ENCODE results near the gene KCTD12.

KCTD12 gene

DNA sequence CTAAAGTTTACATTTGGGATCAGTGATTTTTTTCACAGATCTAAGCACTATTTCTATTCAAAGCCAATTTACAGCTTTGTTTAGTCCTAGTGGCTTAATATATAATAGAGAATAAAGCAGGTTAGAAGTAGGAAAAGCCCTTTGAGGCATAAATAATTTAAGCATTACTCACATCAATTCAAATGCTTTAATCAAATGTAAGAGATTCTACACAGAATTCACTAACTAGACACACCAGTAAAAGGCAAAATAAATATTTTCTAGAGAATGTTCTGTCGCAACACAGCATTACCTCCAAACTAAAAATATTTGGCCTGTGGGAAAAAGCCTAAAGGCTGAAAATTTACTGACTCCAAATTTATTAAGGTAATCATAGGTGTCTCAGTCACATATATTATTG is 31.3 kb downstream of the KCTD12 start:
- H3K4me3 ChIP-seq (ENCODE audit: low read length), result no peak overlapping the region
- H3F3A ChIP-seq (ENCODE audit: insufficient read depth, low read length), result no peaks in the 10 kb centered on the region
- no peak overlapping the region for H3K27ac ChIP-seq (ENCODE audit: low read length)
- H2AFZ ChIP-seq (ENCODE audit: low read length), result no peak overlapping the region
- no peak for TF ChIP-seq EZH2 (optimal IDR thresholded peaks at IDR 0.05; ENCODE audit: low read depth, low read length)
- no peak for DNase-seq
- no peaks in the 10 kb centered on the region for H3K27me3 ChIP-seq (replicated peaks; ENCODE audit: insufficient read depth, low read length)
- H4K20me1 ChIP-seq (ENCODE audit: insufficient read depth, low read length), result no peaks in the 10 kb centered on the region
- H3K9me2 ChIP-seq (replicated peaks; ENCODE audit: insufficient read depth, low read length), result no peaks in the 10 kb centered on the region
- no peaks in the 10 kb centered on the region for H3K4me1 ChIP-seq (ENCODE audit: low read length)
- no peaks in the 10 kb centered on the region for H3K79me2 ChIP-seq (ENCODE audit: low read length)
- no peak overlapping the region for H3K9ac ChIP-seq (ENCODE audit: low read length)
- H3K9me3 ChIP-seq (replicated peaks; ENCODE audit: insufficient read depth, low read length), result no peaks in the 10 kb centered on the region
- no peak overlapping the region for H3K4me2 ChIP-seq (ENCODE audit: low read depth, low read length)
- no peaks in the 10 kb centered on the region for H3K36me3 ChIP-seq (replicated peaks; ENCODE audit: insufficient read depth, low read length)

DNA sequence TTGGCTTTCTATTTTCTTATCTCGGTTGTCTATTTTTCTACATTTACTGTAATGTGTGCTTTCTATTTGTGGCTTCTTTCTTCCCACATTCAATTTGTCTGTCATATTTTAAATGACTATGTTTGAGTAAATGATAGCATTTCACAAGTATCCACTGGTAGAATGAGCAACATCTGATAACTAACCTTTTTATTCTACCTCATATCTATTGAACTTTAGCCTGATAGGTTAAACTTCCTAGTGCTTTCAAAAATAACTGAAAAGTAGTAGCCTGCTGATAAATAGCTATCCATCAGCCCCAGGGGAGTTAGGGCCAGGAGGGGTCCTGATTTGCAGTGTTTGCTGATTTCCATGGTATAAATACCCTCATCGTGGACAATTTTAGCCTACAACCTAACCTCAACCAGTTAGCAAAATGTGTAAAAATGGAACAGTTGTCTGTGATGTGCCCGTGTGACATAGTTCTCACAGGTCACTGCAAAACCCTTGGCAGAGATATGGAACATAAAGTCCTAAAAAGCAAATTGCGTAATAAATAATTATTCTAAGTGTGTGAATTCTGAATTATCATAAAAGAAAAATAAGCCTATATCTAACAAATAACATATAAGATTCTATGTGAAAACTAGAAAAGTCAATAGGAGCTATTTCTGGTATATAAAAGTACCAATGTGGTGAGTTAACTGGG is 32.1 kb downstream of the KCTD12 start:
- DNase-seq, result no peak
- no peaks in the 10 kb centered on the region for H3K4me1 ChIP-seq (ENCODE audit: low read length)
- H3K27ac ChIP-seq (ENCODE audit: low read length), result no peak overlapping the region
- H3K27me3 ChIP-seq (replicated peaks; ENCODE audit: insufficient read depth, low read length), result no peaks in the 10 kb centered on the region
- H2AFZ ChIP-seq (ENCODE audit: low read length), result no peak overlapping the region
- H4K20me1 ChIP-seq (ENCODE audit: insufficient read depth, low read length), result no peaks in the 10 kb centered on the region
- no peaks in the 10 kb centered on the region for H3K9me3 ChIP-seq (replicated peaks; ENCODE audit: insufficient read depth, low read length)
- H3F3A ChIP-seq (ENCODE audit: insufficient read depth, low read length), result no peaks in the 10 kb centered on the region
- H3K36me3 ChIP-seq (replicated peaks; ENCODE audit: insufficient read depth, low read length), result no peaks in the 10 kb centered on the region
- no peak overlapping the region for H3K9ac ChIP-seq (ENCODE audit: low read length)
- H3K4me3 ChIP-seq (ENCODE audit: low read length), result no peak overlapping the region
- no peak overlapping the region for H3K4me2 ChIP-seq (ENCODE audit: low read depth, low read length)
- H3K79me2 ChIP-seq (ENCODE audit: low read length), result no peaks in the 10 kb centered on the region
- no peaks in the 10 kb centered on the region for H3K9me2 ChIP-seq (replicated peaks; ENCODE audit: insufficient read depth, low read length)
- TF ChIP-seq, protein P1, sequence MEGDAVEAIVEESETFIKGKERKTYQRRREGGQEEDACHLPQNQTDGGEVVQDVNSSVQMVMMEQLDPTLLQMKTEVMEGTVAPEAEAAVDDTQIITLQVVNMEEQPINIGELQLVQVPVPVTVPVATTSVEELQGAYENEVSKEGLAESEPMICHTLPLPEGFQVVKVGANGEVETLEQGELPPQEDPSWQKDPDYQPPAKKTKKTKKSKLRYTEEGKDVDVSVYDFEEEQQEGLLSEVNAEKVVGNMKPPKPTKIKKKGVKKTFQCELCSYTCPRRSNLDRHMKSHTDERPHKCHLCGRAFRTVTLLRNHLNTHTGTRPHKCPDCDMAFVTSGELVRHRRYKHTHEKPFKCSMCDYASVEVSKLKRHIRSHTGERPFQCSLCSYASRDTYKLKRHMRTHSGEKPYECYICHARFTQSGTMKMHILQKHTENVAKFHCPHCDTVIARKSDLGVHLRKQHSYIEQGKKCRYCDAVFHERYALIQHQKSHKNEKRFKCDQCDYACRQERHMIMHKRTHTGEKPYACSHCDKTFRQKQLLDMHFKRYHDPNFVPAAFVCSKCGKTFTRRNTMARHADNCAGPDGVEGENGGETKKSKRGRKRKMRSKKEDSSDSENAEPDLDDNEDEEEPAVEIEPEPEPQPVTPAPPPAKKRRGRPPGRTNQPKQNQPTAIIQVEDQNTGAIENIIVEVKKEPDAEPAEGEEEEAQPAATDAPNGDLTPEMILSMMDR (IDR thresholded peaks at IDR 0.05; ENCODE audit: low read length), result no peak
- TF ChIP-seq EZH2 (optimal IDR thresholded peaks at IDR 0.05; ENCODE audit: low read depth, low read length) (no peak), EZH2phosphoT487 (IDR thresholded peaks at IDR 0.05; ENCODE audit: low read length) (no peak)

GRCh38 chr13:76853481-76853880 is 32.7 kb downstream of the KCTD12 start:
- H3K27ac ChIP-seq (ENCODE audit: low read length), result no peak overlapping the region
- no peak overlapping the region for H3K4me3 ChIP-seq (ENCODE audit: low read length)
- H2AFZ ChIP-seq (ENCODE audit: low read length), result no peak overlapping the region
- H3K9me2 ChIP-seq (replicated peaks; ENCODE audit: insufficient read depth, low read length), result no peaks in the 10 kb centered on the region
- no peaks in the 10 kb centered on the region for H3F3A ChIP-seq (ENCODE audit: insufficient read depth, low read length)
- H3K79me2 ChIP-seq (ENCODE audit: low read length), result no peaks in the 10 kb centered on the region
- no peaks in the 10 kb centered on the region for H3K36me3 ChIP-seq (replicated peaks; ENCODE audit: insufficient read depth, low read length)
- no peak overlapping the region for H3K4me2 ChIP-seq (ENCODE audit: low read depth, low read length)
- no peaks in the 10 kb centered on the region for H3K9me3 ChIP-seq (replicated peaks; ENCODE audit: insufficient read depth, low read length)
- H3K9ac ChIP-seq (ENCODE audit: low read length), result no peak overlapping the region
- H3K27me3 ChIP-seq (replicated peaks; ENCODE audit: insufficient read depth, low read length), result no peaks in the 10 kb centered on the region
- TF ChIP-seq EZH2phosphoT487 (IDR thresholded peaks at IDR 0.05; ENCODE audit: low read length), result no peak
- no peak for TF ChIP-seq EZH2 (optimal IDR thresholded peaks at IDR 0.05; ENCODE audit: low read depth, low read length)
- TF ChIP-seq, protein P1 (IDR thresholded peaks at IDR 0.05; ENCODE audit: low read length), result no peak
- no peaks in the 10 kb centered on the region for H4K20me1 ChIP-seq (ENCODE audit: insufficient read depth, low read length)
- no peaks in the 10 kb centered on the region for H3K4me1 ChIP-seq (ENCODE audit: low read length)
- no peak for DNase-seq

DNA sequence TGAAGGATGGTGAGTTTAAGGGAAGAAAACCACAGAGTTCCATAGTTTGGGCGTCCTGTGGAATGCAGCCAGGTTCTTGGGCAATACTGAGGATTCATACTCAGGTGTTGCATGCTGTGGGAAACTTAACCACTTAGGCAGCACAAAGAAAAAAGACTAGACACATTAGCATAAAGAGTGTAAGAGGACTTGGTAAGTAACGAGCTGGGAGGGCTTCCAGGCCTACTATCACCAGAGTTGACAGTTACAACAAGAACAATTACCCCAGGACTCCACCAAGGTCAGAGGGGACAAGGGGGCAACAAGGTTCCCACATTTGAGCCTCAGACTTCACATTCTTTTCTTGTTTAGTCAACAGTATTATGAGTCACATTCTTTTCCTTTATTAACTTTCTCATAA is 33.2 kb downstream of the KCTD12 start:
- no peaks in the 10 kb centered on the region for H3F3A ChIP-seq (ENCODE audit: insufficient read depth, low read length)
- no peaks in the 10 kb centered on the region for H3K79me2 ChIP-seq (ENCODE audit: low read length)
- H3K9me3 ChIP-seq (replicated peaks; ENCODE audit: insufficient read depth, low read length), result no peaks in the 10 kb centered on the region
- no peaks in the 10 kb centered on the region for H3K27me3 ChIP-seq (replicated peaks; ENCODE audit: insufficient read depth, low read length)
- H3K9me2 ChIP-seq (replicated peaks; ENCODE audit: insufficient read depth, low read length), result no peaks in the 10 kb centered on the region
- H3K4me2 ChIP-seq (ENCODE audit: low read depth, low read length), result no peak overlapping the region
- no peaks in the 10 kb centered on the region for H3K36me3 ChIP-seq (replicated peaks; ENCODE audit: insufficient read depth, low read length)
- H3K27ac ChIP-seq (ENCODE audit: low read length), result no peak overlapping the region
- TF ChIP-seq EZH2 (optimal IDR thresholded peaks at IDR 0.05; ENCODE audit: low read depth, low read length) (no peak), EZH2phosphoT487 (IDR thresholded peaks at IDR 0.05; ENCODE audit: low read length) (no peak)
- TF ChIP-seq, protein P1 (IDR thresholded peaks at IDR 0.05; ENCODE audit: low read length), result no peak
- H3K4me1 ChIP-seq (ENCODE audit: low read length), result no peaks in the 10 kb centered on the region
- H3K9ac ChIP-seq (ENCODE audit: low read length), result no peak overlapping the region
- no peak overlapping the region for H3K4me3 ChIP-seq (ENCODE audit: low read length)
- no peak for DNase-seq
- H2AFZ ChIP-seq (ENCODE audit: low read length), result no peak overlapping the region
- no peaks in the 10 kb centered on the region for H4K20me1 ChIP-seq (ENCODE audit: insufficient read depth, low read length)
